Muscle layer of colon (tissue), 2 donors: ENCODE measurements around the gene PLXNA2.

Experiments
- H3K27ac ChIP-seq: one replicate; pipeline ENCODE4 v1.7.0; 2013; ENCODE audit warnings: low read depth, mild to moderate bottlenecking, low read length, moderate library complexity
- H3K27me3 ChIP-seq, 2 donors: one replicate each; pipeline ENCODE4 v1.7.0; 2013; ENCODE audit warnings: low read length in 2 of 2, mild to moderate bottlenecking in 2 of 2; ENCODE audit not compliant: insufficient read depth in 2 of 2, control insufficient read depth in 1 of 2
- H3K36me3 ChIP-seq: one replicate; pipeline ENCODE4 v1.7.0; 2013; ENCODE audit warnings: mild to moderate bottlenecking, low read length; ENCODE audit not compliant: insufficient read depth
- H3K4me1 ChIP-seq: one replicate; pipeline ENCODE4 v1.7.0; 2013; ENCODE audit warnings: mild to moderate bottlenecking, low read length; ENCODE audit not compliant: insufficient read depth
- H3K4me3 ChIP-seq, 2 donors: one replicate each; pipeline ENCODE4 v1.7.0; 2013; ENCODE audit warnings: low read length in 2 of 2, low read depth in 1 of 2, mild to moderate bottlenecking in 1 of 2, moderate library complexity in 1 of 2
- H3K9ac ChIP-seq: one replicate; pipeline ENCODE4 v1.7.0; 2013; ENCODE audit warnings: low read length
- H3K9me3 ChIP-seq: one replicate; pipeline ENCODE4 v1.7.0; 2013; ENCODE audit warnings: mild to moderate bottlenecking, low read length
- donor health status: abdominal sarcoma.
- donor health status: Adenocarcinoma of cecum.

PLXNA2 gene

DNA sequence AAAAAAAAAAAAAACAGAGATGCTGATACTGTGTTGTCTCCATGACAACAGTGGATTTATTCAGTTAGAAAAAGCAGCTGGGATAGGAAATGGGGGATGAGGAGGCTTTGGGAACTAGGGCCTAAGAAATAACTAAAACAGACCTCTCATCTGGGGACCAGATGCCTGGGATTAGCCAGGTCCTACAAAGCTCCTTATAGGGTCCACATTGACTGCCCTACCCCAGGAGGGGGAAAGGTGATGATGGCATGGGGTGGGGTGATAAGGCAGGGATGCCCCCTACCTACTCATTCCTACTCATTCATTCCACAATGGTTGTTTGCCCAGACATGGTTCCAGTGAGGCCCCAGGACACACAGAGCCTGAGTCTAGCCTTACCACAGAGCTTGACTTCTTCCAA, 131.2 kb downstream of the PLXNA2 start:
- H3K4me1 ChIP-seq: peaks cover 5% of the 10 kb centered on the region
- H3K9me3 ChIP-seq: no peaks in the 10 kb centered on the region
- H3K36me3 ChIP-seq: no peaks in the 10 kb centered on the region
- no peak overlapping the region for H3K4me3 ChIP-seq
- H3K9ac ChIP-seq: no peak overlapping the region
- no peak overlapping the region for H3K27ac ChIP-seq
- H3K27me3 ChIP-seq: no peaks in the 10 kb centered on the region

GRCh38 chr1:208112401-208112800, 131.8 kb downstream of the PLXNA2 start:
- H3K27ac ChIP-seq: no peak overlapping the region
- H3K9me3 ChIP-seq: no peaks in the 10 kb centered on the region
- peaks cover 5% of the 10 kb centered on the region for H3K4me1 ChIP-seq
- H3K9ac ChIP-seq: no peak overlapping the region
- H3K4me3 ChIP-seq: no peak overlapping the region
- H3K27me3 ChIP-seq: no peaks in the 10 kb centered on the region
- H3K36me3 ChIP-seq: no peaks in the 10 kb centered on the region

- Histone ChIP-seq H3K9ac (no peak overlapping the region), H3K27ac (no peak overlapping the region), H3K36me3 (no peaks in the 10 kb centered on the region)
Observed at GRCh38 chr1:208111646-208112190, 132.5 kb downstream of the PLXNA2 start.

GRCh38 chr1:208110296-208110695, 133.9 kb downstream of the PLXNA2 start:
- no peaks in the 10 kb centered on the region for H3K9me3 ChIP-seq
- H3K36me3 ChIP-seq: no peaks in the 10 kb centered on the region
- H3K27me3 ChIP-seq: no peaks in the 10 kb centered on the region
- no peak overlapping the region for H3K27ac ChIP-seq
- H3K4me3 ChIP-seq: no peak overlapping the region
- H3K4me1 ChIP-seq: peaks cover 5% of the 10 kb centered on the region
- H3K9ac ChIP-seq: no peak overlapping the region

More at GRCh38 chr1:208111646-208112190, 132.5 kb downstream of the PLXNA2 start:
- no peak overlapping the region for H3K4me3 ChIP-seq
- H3K27me3 ChIP-seq: no peaks in the 10 kb centered on the region
- H3K9me3 ChIP-seq: no peaks in the 10 kb centered on the region
- peaks cover 5% of the 10 kb centered on the region for H3K4me1 ChIP-seq

- Histone ChIP-seq H3K4me3 (no peak overlapping the region), H3K27me3 (no peaks in the 10 kb centered on the region), H3K9ac (no peak overlapping the region), H3K4me1 (peaks cover 5% of the 10 kb centered on the region), H3K27ac (no peak overlapping the region), H3K9me3 (no peaks in the 10 kb centered on the region), H3K36me3 (no peaks in the 10 kb centered on the region)
Observed at GRCh38 chr1:208108646-208109330, 135.4 kb downstream of the PLXNA2 start.

- H3K9ac ChIP-seq: no peak overlapping the region
- H3K27me3 ChIP-seq: no peaks in the 10 kb centered on the region
- H3K4me1 ChIP-seq: peaks cover 5% of the 10 kb centered on the region
- H3K4me3 ChIP-seq: no peak overlapping the region
- no peak overlapping the region for H3K27ac ChIP-seq
- H3K36me3 ChIP-seq: no peaks in the 10 kb centered on the region
- H3K9me3 ChIP-seq: no peaks in the 10 kb centered on the region
Observed at GRCh38 chr1:208108213-208108608, 136.0 kb downstream of the PLXNA2 start.

DNA sequence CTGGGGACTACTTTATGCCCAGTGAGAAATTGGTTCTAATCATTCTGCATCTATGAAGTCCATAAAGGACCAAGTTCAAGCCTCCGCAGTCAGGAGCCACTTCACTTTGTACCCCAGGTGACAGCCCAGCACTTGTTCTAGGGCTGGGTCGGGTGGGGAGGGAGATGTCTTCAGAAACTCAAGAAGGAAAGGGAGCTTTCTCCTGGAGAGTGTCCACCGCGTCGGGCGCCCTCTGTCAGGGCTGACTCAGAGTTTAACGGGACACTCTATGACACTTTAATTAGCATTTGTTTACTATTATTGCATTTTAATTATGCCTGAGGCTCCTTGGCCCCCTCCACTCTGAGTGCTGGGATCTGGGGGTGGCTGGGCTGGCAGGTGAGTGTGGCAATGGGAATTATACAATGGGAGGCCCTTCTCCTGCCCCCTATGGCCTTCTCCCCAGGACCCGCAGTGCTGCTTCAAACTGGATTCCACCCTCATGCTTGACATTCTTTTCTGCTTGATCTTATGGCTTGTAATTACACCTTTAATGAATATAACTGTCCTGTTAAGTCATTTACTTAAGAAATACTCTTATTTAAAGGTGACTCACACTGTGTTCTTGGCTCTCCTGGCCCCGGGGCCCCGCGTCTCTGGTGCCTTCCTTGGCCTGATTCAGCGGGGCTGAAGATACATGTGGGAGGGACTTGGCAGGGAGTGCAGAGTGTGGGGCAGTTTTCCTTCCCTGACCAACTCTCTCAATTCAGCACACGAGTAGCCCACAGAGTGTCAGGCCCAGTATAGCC, 136.6 kb downstream of the PLXNA2 start:
- Histone ChIP-seq H3K36me3 (no peaks in the 10 kb centered on the region), H3K4me3 (no peak overlapping the region), H3K4me1 (peaks cover 4% of the 10 kb centered on the region), H3K9ac (no peak overlapping the region), H3K27me3 (no peaks in the 10 kb centered on the region), H3K9me3 (no peaks in the 10 kb centered on the region), H3K27ac (no peak overlapping the region)

DNA sequence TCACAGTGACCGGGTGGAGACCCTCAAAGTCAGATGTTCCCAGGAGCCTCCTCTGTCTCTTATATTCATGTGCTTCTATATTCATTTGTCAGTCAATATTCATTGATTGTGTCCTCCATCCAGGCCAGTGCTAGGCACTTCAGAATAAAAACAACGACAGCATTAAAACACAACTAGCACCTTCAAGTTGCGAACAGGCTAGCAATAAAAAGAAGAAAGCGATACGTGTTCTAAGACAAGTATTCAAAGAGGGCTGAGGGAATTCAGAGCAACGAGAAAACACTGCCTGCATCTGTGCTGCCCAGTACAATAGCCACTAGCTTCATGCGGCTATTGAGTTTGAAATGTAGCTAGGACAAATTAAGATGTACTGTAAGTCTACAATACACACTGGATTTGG, 138.0 kb downstream of the PLXNA2 start:
- no peaks in the 10 kb centered on the region for H3K36me3 ChIP-seq
- no peak overlapping the region for H3K27ac ChIP-seq
- H3K9ac ChIP-seq: no peak overlapping the region
- H3K9me3 ChIP-seq: no peaks in the 10 kb centered on the region
- no peaks in the 10 kb centered on the region for H3K27me3 ChIP-seq
- H3K4me1 ChIP-seq: no peaks in the 10 kb centered on the region
- H3K4me3 ChIP-seq: no peak overlapping the region

- Histone ChIP-seq H3K27ac (no peak overlapping the region), H3K36me3 (no peaks in the 10 kb centered on the region), H3K27me3 (no peaks in the 10 kb centered on the region), H3K9me3 (no peaks in the 10 kb centered on the region), H3K4me3 (no peak overlapping the region), H3K9ac (no peak overlapping the region), H3K4me1 (no peaks in the 10 kb centered on the region)
Observed at GRCh38 chr1:208105756-208106155, 138.4 kb downstream of the PLXNA2 start.

- no peak overlapping the region for H3K27ac ChIP-seq
Observed at GRCh38 chr1:208103597-208104513, 140.3 kb downstream of the PLXNA2 start.

More at GRCh38 chr1:208103597-208104513, 140.3 kb downstream of the PLXNA2 start:
- Histone ChIP-seq H3K4me3 (no peak overlapping the region), H3K9ac (no peak overlapping the region), H3K4me1 (no peaks in the 10 kb centered on the region), H3K36me3 (no peaks in the 10 kb centered on the region), H3K27me3 (no peaks in the 10 kb centered on the region), H3K9me3 (no peaks in the 10 kb centered on the region)
